VCaP (cell line): ENCODE results near the gene DOCK11.

Source experiments
- H3K27ac ChIP-seq: fragments of 450-650 bp; 2 replicates; pipeline ENCODE4 v1.5.1; 2017
- TF ChIP-seq, protein P1 (sequence below): fragments of 450-650 bp; conservative IDR thresholded peaks from 2 replicates; pipeline ENCODE4 v1.5.1; 2017; ENCODE audit warnings: mild to moderate bottlenecking, moderate library complexity

Gene DOCK11

DNA sequence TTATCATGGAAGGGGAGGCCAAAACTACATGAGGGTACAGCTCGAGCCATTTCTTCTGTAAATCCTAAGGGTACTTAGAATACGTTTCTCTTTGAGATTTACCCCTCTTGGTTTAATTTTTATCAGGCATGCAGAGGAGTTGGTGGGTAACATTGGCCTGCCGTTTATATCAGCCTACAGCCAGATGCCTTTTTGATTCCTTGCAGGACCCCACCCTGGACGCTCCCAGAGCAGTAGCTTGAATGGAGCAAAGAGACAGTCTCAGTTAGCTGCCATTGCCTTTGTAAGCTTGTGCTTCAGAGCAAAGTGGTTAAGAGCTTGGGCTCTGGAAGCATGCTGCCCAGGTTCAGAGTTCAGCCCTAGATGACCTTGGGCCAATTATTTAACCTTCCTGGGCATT is 9.0 kb downstream of the DOCK11 start:
- TF ChIP-seq, protein P1, sequence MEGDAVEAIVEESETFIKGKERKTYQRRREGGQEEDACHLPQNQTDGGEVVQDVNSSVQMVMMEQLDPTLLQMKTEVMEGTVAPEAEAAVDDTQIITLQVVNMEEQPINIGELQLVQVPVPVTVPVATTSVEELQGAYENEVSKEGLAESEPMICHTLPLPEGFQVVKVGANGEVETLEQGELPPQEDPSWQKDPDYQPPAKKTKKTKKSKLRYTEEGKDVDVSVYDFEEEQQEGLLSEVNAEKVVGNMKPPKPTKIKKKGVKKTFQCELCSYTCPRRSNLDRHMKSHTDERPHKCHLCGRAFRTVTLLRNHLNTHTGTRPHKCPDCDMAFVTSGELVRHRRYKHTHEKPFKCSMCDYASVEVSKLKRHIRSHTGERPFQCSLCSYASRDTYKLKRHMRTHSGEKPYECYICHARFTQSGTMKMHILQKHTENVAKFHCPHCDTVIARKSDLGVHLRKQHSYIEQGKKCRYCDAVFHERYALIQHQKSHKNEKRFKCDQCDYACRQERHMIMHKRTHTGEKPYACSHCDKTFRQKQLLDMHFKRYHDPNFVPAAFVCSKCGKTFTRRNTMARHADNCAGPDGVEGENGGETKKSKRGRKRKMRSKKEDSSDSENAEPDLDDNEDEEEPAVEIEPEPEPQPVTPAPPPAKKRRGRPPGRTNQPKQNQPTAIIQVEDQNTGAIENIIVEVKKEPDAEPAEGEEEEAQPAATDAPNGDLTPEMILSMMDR = no peak
- no peak overlapping the region for H3K27ac ChIP-seq

DNA sequence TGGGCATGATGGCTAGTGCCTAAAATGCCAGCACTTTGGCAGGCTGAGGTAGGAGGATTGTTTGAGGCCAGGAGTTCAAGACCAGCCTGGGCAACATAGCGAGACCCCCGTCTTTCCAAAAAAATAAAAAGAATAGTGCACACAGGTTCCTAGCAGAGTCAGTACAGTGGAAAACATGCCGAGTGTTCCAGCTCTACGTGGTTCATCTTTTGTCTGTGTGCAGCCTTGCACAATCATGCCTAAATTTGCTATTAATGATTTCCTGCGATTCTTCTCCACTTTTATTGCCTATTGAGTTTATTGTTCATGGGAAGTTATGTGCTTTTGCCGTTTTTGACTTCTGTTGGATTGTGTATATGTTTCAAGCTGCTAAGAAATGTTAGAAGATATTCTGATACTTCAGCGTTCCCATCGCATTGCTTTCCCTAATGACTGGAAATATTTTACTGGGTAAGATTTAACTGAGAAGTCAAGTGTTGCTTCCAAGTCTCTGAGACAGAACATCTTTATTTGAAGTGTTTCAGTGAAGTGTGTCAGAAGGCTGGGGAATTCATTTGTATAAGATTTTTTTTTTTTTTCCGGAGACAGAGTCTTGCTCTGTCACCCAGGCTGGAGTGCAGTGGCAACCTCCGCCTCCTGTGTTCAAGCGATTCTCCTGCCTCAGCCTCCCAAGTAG is 11.3 kb downstream of the DOCK11 start:
- H3K27ac ChIP-seq = no peak overlapping the region
- TF ChIP-seq, protein P1 = no peak

DNA sequence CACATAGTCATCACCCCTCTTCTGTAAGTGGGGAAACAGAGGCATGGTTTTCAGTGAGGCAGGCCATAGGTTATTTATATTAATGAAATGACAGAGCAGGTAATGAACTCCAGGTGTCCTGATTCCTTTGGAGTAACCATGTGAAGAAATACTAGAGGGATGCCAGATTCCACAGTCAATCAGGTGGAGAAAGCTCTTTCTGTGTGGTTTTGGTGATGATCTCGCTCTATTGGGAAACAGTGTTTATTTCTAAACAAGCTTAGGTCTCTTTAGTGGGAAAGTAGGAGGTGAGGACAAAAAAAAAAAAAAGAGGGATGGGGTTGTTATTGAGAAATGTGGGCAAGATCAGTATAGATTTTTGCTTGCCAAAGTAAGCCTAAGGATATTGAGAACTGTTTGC is 12.2 kb downstream of the DOCK11 start:
- H3K27ac ChIP-seq = no peak overlapping the region
- TF ChIP-seq, protein P1 = no peak

DNA sequence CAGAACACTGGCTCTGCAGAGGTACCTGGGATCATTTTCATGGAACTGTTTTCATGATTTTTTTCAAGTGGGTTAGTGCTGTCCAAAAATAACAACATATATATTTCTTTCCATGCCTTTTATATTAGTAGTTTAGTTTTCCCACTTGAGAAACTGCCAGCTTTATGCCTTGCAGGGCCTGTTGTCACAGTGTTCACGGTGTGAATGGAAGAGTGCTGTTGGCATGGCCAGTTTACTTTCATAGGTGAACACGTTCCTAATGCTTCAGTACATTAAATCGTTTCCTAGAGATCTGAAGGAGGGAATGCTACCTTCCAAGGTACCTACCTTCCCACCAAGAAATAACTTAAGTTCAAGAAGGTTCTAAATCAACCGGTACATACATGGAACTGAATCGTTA is 12.6 kb downstream of the DOCK11 start:
- TF ChIP-seq, protein P1 = no peak
- no peak overlapping the region for H3K27ac ChIP-seq

DNA sequence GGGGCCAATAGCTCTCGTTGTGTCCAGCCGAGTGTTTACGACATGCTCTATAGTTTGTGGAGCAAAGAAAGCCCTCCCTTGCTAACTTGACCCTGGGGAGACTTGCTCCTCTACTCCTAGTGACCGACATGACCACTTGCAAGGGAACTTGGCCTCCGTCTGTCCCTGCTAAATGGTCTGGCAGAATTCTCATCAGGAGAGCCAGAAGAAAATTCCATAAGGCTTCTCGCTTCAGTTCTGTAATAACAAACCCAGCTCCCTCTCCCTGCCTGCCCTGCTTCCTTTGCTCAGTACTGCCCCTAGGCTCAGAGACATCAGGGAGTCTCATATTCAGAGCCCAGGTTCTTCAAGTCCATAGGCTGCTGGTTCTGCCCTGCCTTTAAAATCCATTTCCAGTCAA is 13.0 kb downstream of the DOCK11 start:
- TF ChIP-seq, protein P1 = no peak
- H3K27ac ChIP-seq = no peak overlapping the region

DNA sequence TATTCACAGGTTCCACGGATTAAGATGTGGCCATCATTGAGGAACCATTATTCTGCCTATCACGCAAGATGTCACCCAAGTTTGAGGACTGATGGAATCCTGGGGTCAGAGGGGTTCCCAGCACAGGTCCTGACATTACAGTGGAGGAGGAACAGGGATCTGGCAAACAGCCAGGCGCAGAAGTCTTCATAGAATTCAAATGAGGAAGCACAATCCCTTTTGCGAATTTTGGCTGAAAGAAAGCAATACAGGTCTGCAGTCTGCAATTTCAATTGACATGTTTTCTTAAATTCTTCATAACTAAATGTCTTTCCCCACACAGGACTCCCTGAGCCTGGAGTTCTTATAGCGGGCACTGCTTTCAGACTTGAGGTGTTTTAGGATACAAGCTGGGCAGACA is 14.5 kb downstream of the DOCK11 start:
- TF ChIP-seq, protein P1 = no peak
- H3K27ac ChIP-seq = no peak overlapping the region

DNA sequence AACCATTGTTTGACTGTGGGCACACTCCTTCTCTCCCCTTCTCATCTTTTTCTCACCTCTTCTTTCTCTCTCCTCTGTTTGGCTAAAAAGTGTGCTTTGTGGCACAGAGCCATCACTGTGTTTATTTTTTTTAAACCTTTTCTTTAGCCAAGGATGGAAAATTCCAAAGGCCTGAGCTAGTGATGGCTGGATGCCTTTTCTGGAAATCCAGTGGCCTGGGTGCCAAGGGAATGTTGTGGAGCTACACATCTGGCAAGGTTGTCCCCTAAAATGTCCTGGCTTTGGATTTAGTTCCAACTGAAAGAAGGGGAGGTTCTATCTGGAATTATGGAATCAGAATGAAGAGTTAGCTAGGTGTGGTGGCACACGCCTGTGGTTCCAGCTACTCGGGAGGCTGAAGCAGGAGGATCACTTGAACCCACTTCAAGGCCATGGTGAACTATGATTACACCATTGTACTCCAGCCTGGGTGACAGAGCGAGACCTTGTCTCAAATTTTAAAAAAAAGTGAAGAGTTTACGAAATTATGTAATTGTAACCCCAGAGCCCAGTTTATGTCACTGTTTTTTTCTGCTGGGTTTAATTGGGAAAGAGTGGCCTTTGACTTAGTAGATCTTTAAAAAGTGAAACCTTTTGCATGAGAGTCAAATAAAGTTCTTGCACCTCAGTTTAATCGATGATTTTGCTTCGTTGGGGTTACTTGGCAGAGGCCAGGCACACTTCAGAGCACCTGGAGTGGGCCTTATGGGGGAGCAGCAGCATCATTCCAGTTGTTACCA is 17.7 kb downstream of the DOCK11 start:
- H3K27ac ChIP-seq = no peak overlapping the region
- TF ChIP-seq, protein P1 = no peak
